PFSK-1 (cell line): ENCODE data around the gene MAPK7.

Source experiments
- FOXP2 ChIP-seq: optimal IDR thresholded peaks from 2 replicates; pipeline ENCODE3; 2011; ENCODE audit warnings: borderline replicate concordance, control low read depth, inconsistent platforms; ENCODE audit not compliant: insufficient read depth; ENCODE audit errors: extremely low read length, extremely low read depth
- POLR2AphosphoS5 ChIP-seq: IDR thresholded peaks from 2 replicates; pipeline ENCODE4 v1.6.1; 2012; ENCODE audit warnings: low read depth, mild to moderate bottlenecking, control low read depth, low read length, moderate library complexity
- REST ChIP-seq, 2 experiments: IDR thresholded peaks; 2 replicates each; pipeline versions ENCODE4 v1.6.1 to v1.8.0; 2011 to 2012; ENCODE audit warnings: low read depth in 2 of 2, low read length in 2 of 2, control low read depth in 1 of 2, inconsistent platforms in 1 of 2, mild to moderate bottlenecking in 1 of 2, moderate library complexity in 1 of 2; ENCODE audit not compliant: insufficient read depth in 1 of 2
- SIN3A ChIP-seq: IDR thresholded peaks from 2 replicates; pipeline ENCODE4 v1.6.1; 2012; ENCODE audit warnings: mild to moderate bottlenecking, low read length, moderate library complexity, borderline replicate concordance; ENCODE audit not compliant: insufficient read depth
- TAF1 ChIP-seq: IDR thresholded peaks from 2 replicates; pipeline ENCODE4 v1.6.1; 2012; ENCODE audit warnings: low read length, control low read depth, borderline replicate concordance; ENCODE audit not compliant: insufficient read depth

MAPK7 gene

GRCh38 chr17:19335951-19336631 lies 42.2 kb upstream of the MAPK7 start:
- TF ChIP-seq SIN3A (no peak), FOXP2 (no peak), POLR2AphosphoS5 (no peak), REST (IDR thresholded peaks at IDR 0.05; ENCODE audit: insufficient read depth in 1 of 2, low read depth in 2 of 2, low read length in 2 of 2) (no peak), TAF1 (no peak)

GRCh38 chr17:19336938-19337711 lies 41.2 kb upstream of the MAPK7 start:
- TF ChIP-seq REST (IDR thresholded peaks at IDR 0.05; ENCODE audit: insufficient read depth in 1 of 2, low read depth in 2 of 2, low read length in 2 of 2) = no peak
- TF ChIP-seq FOXP2 = peak; percentile 20
- no peak for TF ChIP-seq TAF1

- TF ChIP-seq POLR2AphosphoS5 = no peak
- TF ChIP-seq TAF1 = no peak
- TF ChIP-seq FOXP2 = no peak
Measured at GRCh38 chr17:19337712-19338023, 40.6 kb upstream of the MAPK7 start.

- TF ChIP-seq FOXP2 = no peak
- no peak for TF ChIP-seq SIN3A
- TF ChIP-seq POLR2AphosphoS5 = no peak
- TF ChIP-seq REST (IDR thresholded peaks at IDR 0.05; ENCODE audit: insufficient read depth in 1 of 2, low read depth in 2 of 2, low read length in 2 of 2) = no peak
- no peak for TF ChIP-seq TAF1
Measured at GRCh38 chr17:19338031-19338990, 40.0 kb upstream of the MAPK7 start.

GRCh38 chr17:19339341-19339815 lies 38.9 kb upstream of the MAPK7 start:
- TF ChIP-seq SIN3A (no peak), POLR2AphosphoS5 (no peak)

GRCh38 chr17:19341211-19341631 lies 37.1 kb upstream of the MAPK7 start:
- TF ChIP-seq SIN3A (no peak), FOXP2 (no peak), POLR2AphosphoS5 (no peak), TAF1 (no peak), REST (IDR thresholded peaks at IDR 0.05; ENCODE audit: insufficient read depth in 1 of 2, low read depth in 2 of 2, low read length in 2 of 2) (no peak)
